Karpas-422 (cell line): ENCODE results near the gene CLIC5. TPM values are rescaled to one million over a fixed set of nuclear protein-coding genes. Genes with fewer than 3 reads are reported as not detected.

Experiments used
- DNase-seq: peaks from one replicate; pipeline ENCODE4 v3.0.0-alpha.2; 2015
- H2AFZ ChIP-seq: fragments of 200-600 bp; sonication (generic); 2 replicates; pipeline ENCODE4 v1.6.1; 2014; ENCODE audit warnings: antibody characterized with exemption, low read length, mixed read lengths
- H3K27ac ChIP-seq: fragments of 200-600 bp; sonication (generic); 2 replicates; pipeline ENCODE4 v1.5.1; 2014; ENCODE audit warnings: mild to moderate bottlenecking, low read length, moderate library complexity
- H3K27me3 ChIP-seq: fragments of 200-600 bp; sonication (generic); 2 replicates; pipeline ENCODE4 v1.6.1; 2014; ENCODE audit warnings: low read length, mixed read lengths
- H3K36me3 ChIP-seq: fragments of 200-600 bp; sonication (generic); 2 replicates; pipeline ENCODE4 v1.6.1; 2014; ENCODE audit warnings: low read length, mixed read lengths; ENCODE audit not compliant: insufficient read depth
- H3K4me1 ChIP-seq: fragments of 200-600 bp; sonication (generic); 2 replicates; pipeline ENCODE4 v1.6.1; 2014; ENCODE audit warnings: mild to moderate bottlenecking, low read length, mixed read lengths
- H3K4me2 ChIP-seq: fragments of 200-600 bp; sonication (generic); 2 replicates; pipeline ENCODE4 v1.6.1; 2014; ENCODE audit warnings: low read length, low read depth, mild to moderate bottlenecking; ENCODE audit not compliant: poor library complexity, severe bottlenecking
- H3K4me3 ChIP-seq: fragments of 200-600 bp; sonication (generic); 2 replicates; pipeline ENCODE4 v1.5.1; 2014; ENCODE audit warnings: mild to moderate bottlenecking, antibody characterized with exemption, low read length, mixed read lengths
- H3K79me2 ChIP-seq: fragments of 200-600 bp; sonication (generic); 2 replicates; pipeline ENCODE4 v1.6.1; 2014; ENCODE audit warnings: mild to moderate bottlenecking, low read length, mixed read lengths
- H3K9ac ChIP-seq: fragments of 200-600 bp; sonication (generic); 2 replicates; pipeline ENCODE4 v1.6.0; 2014; ENCODE audit warnings: low read length
- H3K9me2 ChIP-seq: fragments of 200-600 bp; sonication (generic), shearing (Covaris generic); replicated peaks from 2 replicates; pipeline ENCODE4 v1.6.0; 2014; ENCODE audit warnings: mild to moderate bottlenecking, low read length, moderate library complexity; ENCODE audit not compliant: insufficient read depth
- H3K9me3 ChIP-seq: fragments of 300-700, 200-600 bp; sonication (generic); 2 replicates; pipeline ENCODE4 v1.6.1; 2014; ENCODE audit warnings: low read length, mixed read lengths
- H4K20me1 ChIP-seq: fragments of 200-600 bp; sonication (generic); 2 replicates; pipeline ENCODE4 v1.6.1; 2014; ENCODE audit warnings: mild to moderate bottlenecking, antibody characterized with exemption, low read length, low read depth; ENCODE audit not compliant: insufficient read depth
- total RNA-seq: library from RNA; depleted of rRNA; stranded (reverse); fragments of >200 nt; shearing (Covaris generic); gene quantifications from 2 replicates; pipeline ENCODE4 v1.2.3, GENCODE V29; 2014; ENCODE audit warnings: low replicate concordance

The CLIC5 gene
- total RNA-seq, 1 experiment from 2014 or later, result not detected

GRCh38 chr6:45984788-45985425, 30.8 kb downstream of the CLIC5 start:
- Histone ChIP-seq H3K4me3 (no peak overlapping the region), H3K9me2 (no peaks in the 10 kb centered on the region), H3K4me2 (no peak overlapping the region), H3K9me3 (no peaks in the 10 kb centered on the region), H3K79me2 (no peaks in the 10 kb centered on the region), H4K20me1 (no peaks in the 10 kb centered on the region), H3K9ac (no peak overlapping the region), H3K4me1 (no peaks in the 10 kb centered on the region), H3K27me3 (no peaks in the 10 kb centered on the region), H2AFZ (no peak overlapping the region), H3K27ac (no peak overlapping the region), H3K36me3 (no peaks in the 10 kb centered on the region)
- DNase-seq, result no peak

- Histone ChIP-seq H2AFZ (no peak overlapping the region), H4K20me1 (no peaks in the 10 kb centered on the region), H3K4me1 (no peaks in the 10 kb centered on the region), H3K4me3 (no peak overlapping the region), H3K79me2 (no peaks in the 10 kb centered on the region), H3K27ac (no peak overlapping the region), H3K36me3 (no peaks in the 10 kb centered on the region), H3K9me3 (no peaks in the 10 kb centered on the region), H3K27me3 (no peaks in the 10 kb centered on the region), H3K4me2 (no peak overlapping the region), H3K9me2 (no peaks in the 10 kb centered on the region), H3K9ac (no peak overlapping the region)
- no peak for DNase-seq
Observed at GRCh38 chr6:45984347-45984746, 31.3 kb downstream of the CLIC5 start.

GRCh38 chr6:45983062-45983461, 32.6 kb downstream of the CLIC5 start:
- no peak overlapping the region for H3K9ac ChIP-seq
- DNase-seq, result no peak
- H2AFZ ChIP-seq, result no peak overlapping the region
- H3K27me3 ChIP-seq, result no peaks in the 10 kb centered on the region
- H3K4me3 ChIP-seq, result no peak overlapping the region
- no peaks in the 10 kb centered on the region for H4K20me1 ChIP-seq
- no peaks in the 10 kb centered on the region for H3K9me3 ChIP-seq
- H3K4me1 ChIP-seq, result no peaks in the 10 kb centered on the region
- H3K9me2 ChIP-seq, result no peaks in the 10 kb centered on the region
- no peak overlapping the region for H3K4me2 ChIP-seq
- no peaks in the 10 kb centered on the region for H3K79me2 ChIP-seq
- H3K36me3 ChIP-seq, result no peaks in the 10 kb centered on the region
- no peak overlapping the region for H3K27ac ChIP-seq

- H2AFZ ChIP-seq, result no peak overlapping the region
- H4K20me1 ChIP-seq, result no peaks in the 10 kb centered on the region
- H3K36me3 ChIP-seq, result no peaks in the 10 kb centered on the region
- no peaks in the 10 kb centered on the region for H3K27me3 ChIP-seq
- no peak for DNase-seq
- no peak overlapping the region for H3K4me3 ChIP-seq
- no peaks in the 10 kb centered on the region for H3K4me1 ChIP-seq
- no peak overlapping the region for H3K27ac ChIP-seq
- no peaks in the 10 kb centered on the region for H3K9me3 ChIP-seq
- H3K9me2 ChIP-seq, result no peaks in the 10 kb centered on the region
- no peak overlapping the region for H3K9ac ChIP-seq
- H3K79me2 ChIP-seq, result no peaks in the 10 kb centered on the region
- no peak overlapping the region for H3K4me2 ChIP-seq
Observed at GRCh38 chr6:45982280-45983036, 33.2 kb downstream of the CLIC5 start.

GRCh38 chr6:45981046-45981445, 34.6 kb downstream of the CLIC5 start:
- no peaks in the 10 kb centered on the region for H3K9me2 ChIP-seq
- no peaks in the 10 kb centered on the region for H3K27me3 ChIP-seq
- no peaks in the 10 kb centered on the region for H4K20me1 ChIP-seq
- DNase-seq, result no peak
- no peak overlapping the region for H3K27ac ChIP-seq
- H2AFZ ChIP-seq, result no peak overlapping the region
- H3K4me2 ChIP-seq, result no peak overlapping the region
- H3K9ac ChIP-seq, result no peak overlapping the region
- no peak overlapping the region for H3K4me3 ChIP-seq
- H3K9me3 ChIP-seq, result no peaks in the 10 kb centered on the region
- H3K36me3 ChIP-seq, result no peaks in the 10 kb centered on the region
- no peaks in the 10 kb centered on the region for H3K4me1 ChIP-seq
- no peaks in the 10 kb centered on the region for H3K79me2 ChIP-seq

GRCh38 chr6:45979311-45979710, 36.3 kb downstream of the CLIC5 start:
- Histone ChIP-seq H3K36me3 (no peaks in the 10 kb centered on the region), H3K9me3 (no peaks in the 10 kb centered on the region), H3K4me2 (no peak overlapping the region), H3K9ac (no peak overlapping the region), H3K79me2 (no peaks in the 10 kb centered on the region), H3K9me2 (no peaks in the 10 kb centered on the region), H2AFZ (no peak overlapping the region), H3K4me3 (no peak overlapping the region), H4K20me1 (no peaks in the 10 kb centered on the region), H3K4me1 (no peaks in the 10 kb centered on the region), H3K27ac (no peak overlapping the region), H3K27me3 (no peaks in the 10 kb centered on the region)
- DNase-seq, result no peak

- Histone ChIP-seq H2AFZ (no peak overlapping the region), H4K20me1 (no peaks in the 10 kb centered on the region), H3K27me3 (no peaks in the 10 kb centered on the region), H3K4me3 (no peak overlapping the region), H3K27ac (no peak overlapping the region), H3K79me2 (no peaks in the 10 kb centered on the region), H3K9ac (no peak overlapping the region), H3K36me3 (no peaks in the 10 kb centered on the region), H3K9me2 (no peaks in the 10 kb centered on the region), H3K9me3 (no peaks in the 10 kb centered on the region), H3K4me1 (no peaks in the 10 kb centered on the region), H3K4me2 (no peak overlapping the region)
- DNase-seq, result no peak
Observed at GRCh38 chr6:45974596-45974995, 41.1 kb downstream of the CLIC5 start.

GRCh38 chr6:45972795-45973503, 42.7 kb downstream of the CLIC5 start:
- H3K9me2 ChIP-seq, result no peaks in the 10 kb centered on the region

More at GRCh38 chr6:45972795-45973503, 42.7 kb downstream of the CLIC5 start:
- Histone ChIP-seq H3K27ac (no peak overlapping the region), H2AFZ (no peak overlapping the region), H3K79me2 (no peaks in the 10 kb centered on the region), H3K4me1 (no peaks in the 10 kb centered on the region), H3K36me3 (no peaks in the 10 kb centered on the region), H4K20me1 (no peaks in the 10 kb centered on the region), H3K9ac (no peak overlapping the region), H3K4me3 (no peak overlapping the region), H3K27me3 (no peaks in the 10 kb centered on the region), H3K9me3 (no peaks in the 10 kb centered on the region), H3K4me2 (no peak overlapping the region)
- DNase-seq, result no peak
